Lower lobe of right lung (tissue), 2 donors: ENCODE measurements around the gene NHERF1. TPM values are rescaled to one million over a fixed set of nuclear protein-coding genes. Genes with fewer than 3 reads are reported as not detected.

Experiments used
- ATAC-seq, 2 donors: fragments of 200-7000 bp; cut with Tn5 transposase; one replicate each; pipeline ENCODE4 v1.9.1; 2020 to 2022; ENCODE audit warnings: mild to moderate bottlenecking in 2 of 2, moderate library complexity in 2 of 2
- DNase-seq: peaks from one replicate; pipeline ENCODE4 v3.0.0-alpha.2; 2020
- H3K27ac ChIP-seq: fragments of 200-600 bp; one replicate; pipeline ENCODE4 v1.8.0; 2022
- H3K27me3 ChIP-seq: fragments of 200-600 bp; one replicate; pipeline ENCODE4 v1.8.0; 2022; ENCODE audit warnings: low read depth
- H3K36me3 ChIP-seq: fragments of 200-600 bp; one replicate; pipeline ENCODE4 v1.8.0; 2022; ENCODE audit warnings: mild to moderate bottlenecking
- H3K4me1 ChIP-seq: fragments of 200-600 bp; one replicate; pipeline ENCODE4 v1.8.0; 2022
- H3K4me3 ChIP-seq: fragments of 200-600 bp; one replicate; pipeline ENCODE4 v1.8.0; 2022; ENCODE audit warnings: mild to moderate bottlenecking
- H3K9me3 ChIP-seq: fragments of 200-600 bp; one replicate; pipeline ENCODE4 v1.8.0; 2022
- intact Hi-C: fragments of 100-400 bp; cut with DNase I; formaldehyde crosslinking; loops from one replicate; pipeline ENCODE4 v1.11.0; 2022
- total RNA-seq: library from RNA; stranded (reverse); fragmentation: NEBNext Ultra II Directional; extraction: Animal tissue kit (Norgen Biotek cat#: 25700); gene quantifications from one replicate; pipeline ENCODE4 v1.2.1, GENCODE V29; 2021
- TF ChIP-seq, protein P1 (sequence below): fragments of 200-600 bp; IDR thresholded peaks from one replicate; pipeline ENCODE4 v1.8.0; 2022; ENCODE audit warnings: antibody characterized with exemption, mild to moderate bottlenecking
- donor health status: DM: no; HTN: yes; CAD: no; lungs with severe emphysema.

NHERF1 gene
- total RNA-seq, 1 donor from 2014 or later = 35.7 TPM

DNA sequence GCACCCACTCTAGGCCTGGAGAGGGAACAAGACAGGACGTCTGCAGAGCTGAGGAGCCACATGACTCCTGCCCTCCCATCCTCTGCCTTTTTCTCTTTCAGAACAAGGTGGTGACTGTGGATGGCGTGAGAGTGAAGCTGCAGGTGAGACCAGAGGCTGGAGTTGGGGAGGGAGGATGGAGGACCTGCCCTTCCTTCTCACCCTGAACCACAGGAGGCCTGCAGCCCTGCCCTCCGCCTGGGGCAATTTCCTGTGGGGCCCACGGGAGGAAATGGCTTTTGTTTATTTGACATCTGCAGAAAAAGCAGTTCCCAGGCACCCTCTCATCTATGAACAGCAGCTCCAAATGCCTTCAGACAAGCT, 6.3 kb upstream of the NHERF1 start:
- peaks cover 74% of the 10 kb centered on the region for H3K4me1 ChIP-seq
- H3K27ac ChIP-seq = peak overlapping the region; percentile 46
- H3K9me3 ChIP-seq = no peaks in the 10 kb centered on the region
- DNase-seq (no peak), ATAC-seq (no peak)
- H3K36me3 ChIP-seq = no peaks in the 10 kb centered on the region
- TF ChIP-seq, protein P1, sequence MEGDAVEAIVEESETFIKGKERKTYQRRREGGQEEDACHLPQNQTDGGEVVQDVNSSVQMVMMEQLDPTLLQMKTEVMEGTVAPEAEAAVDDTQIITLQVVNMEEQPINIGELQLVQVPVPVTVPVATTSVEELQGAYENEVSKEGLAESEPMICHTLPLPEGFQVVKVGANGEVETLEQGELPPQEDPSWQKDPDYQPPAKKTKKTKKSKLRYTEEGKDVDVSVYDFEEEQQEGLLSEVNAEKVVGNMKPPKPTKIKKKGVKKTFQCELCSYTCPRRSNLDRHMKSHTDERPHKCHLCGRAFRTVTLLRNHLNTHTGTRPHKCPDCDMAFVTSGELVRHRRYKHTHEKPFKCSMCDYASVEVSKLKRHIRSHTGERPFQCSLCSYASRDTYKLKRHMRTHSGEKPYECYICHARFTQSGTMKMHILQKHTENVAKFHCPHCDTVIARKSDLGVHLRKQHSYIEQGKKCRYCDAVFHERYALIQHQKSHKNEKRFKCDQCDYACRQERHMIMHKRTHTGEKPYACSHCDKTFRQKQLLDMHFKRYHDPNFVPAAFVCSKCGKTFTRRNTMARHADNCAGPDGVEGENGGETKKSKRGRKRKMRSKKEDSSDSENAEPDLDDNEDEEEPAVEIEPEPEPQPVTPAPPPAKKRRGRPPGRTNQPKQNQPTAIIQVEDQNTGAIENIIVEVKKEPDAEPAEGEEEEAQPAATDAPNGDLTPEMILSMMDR = no peak
- peaks cover 31% of the 10 kb centered on the region for H3K27me3 ChIP-seq
- intact Hi-C loops = no loop called here
- H3K4me3 ChIP-seq = no peak overlapping the region

DNA sequence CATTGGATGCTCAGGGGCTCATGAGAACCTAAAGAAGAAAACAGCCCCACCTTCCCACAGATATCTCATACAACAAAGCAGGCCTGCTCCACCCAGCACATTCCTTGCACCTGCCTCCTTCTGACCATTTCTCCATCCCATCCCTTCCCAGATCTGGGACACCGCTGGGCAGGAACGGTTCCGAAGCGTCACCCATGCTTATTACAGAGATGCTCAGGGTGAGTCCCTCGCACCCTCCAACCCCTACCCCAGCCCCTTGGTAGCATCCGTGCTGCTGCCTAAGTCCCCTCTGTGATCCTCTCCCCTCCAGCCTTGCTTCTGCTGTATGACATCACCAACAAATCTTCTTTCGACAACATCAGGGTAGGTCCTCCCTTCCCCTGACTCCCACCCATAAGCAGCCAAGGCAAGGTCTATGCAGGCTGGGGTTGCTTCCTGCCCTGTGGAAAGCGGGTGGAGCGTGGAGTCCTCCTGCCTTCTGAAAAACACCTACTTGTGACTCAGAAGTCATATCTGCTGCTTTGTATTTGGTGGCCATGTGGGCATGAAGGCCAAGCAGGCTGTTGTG, 5.4 kb upstream of the NHERF1 start:
- peaks cover 21% of the 10 kb centered on the region for H3K27me3 ChIP-seq
- no peak overlapping the region for H3K4me3 ChIP-seq
- ATAC-seq = no peak
- peaks cover 74% of the 10 kb centered on the region for H3K4me1 ChIP-seq
- H3K9me3 ChIP-seq = no peaks in the 10 kb centered on the region
- no peak overlapping the region for H3K27ac ChIP-seq
- no peak for DNase-seq
- no peaks in the 10 kb centered on the region for H3K36me3 ChIP-seq
- TF ChIP-seq, protein P1 = no peak
- intact Hi-C loops = no loop called here

DNA sequence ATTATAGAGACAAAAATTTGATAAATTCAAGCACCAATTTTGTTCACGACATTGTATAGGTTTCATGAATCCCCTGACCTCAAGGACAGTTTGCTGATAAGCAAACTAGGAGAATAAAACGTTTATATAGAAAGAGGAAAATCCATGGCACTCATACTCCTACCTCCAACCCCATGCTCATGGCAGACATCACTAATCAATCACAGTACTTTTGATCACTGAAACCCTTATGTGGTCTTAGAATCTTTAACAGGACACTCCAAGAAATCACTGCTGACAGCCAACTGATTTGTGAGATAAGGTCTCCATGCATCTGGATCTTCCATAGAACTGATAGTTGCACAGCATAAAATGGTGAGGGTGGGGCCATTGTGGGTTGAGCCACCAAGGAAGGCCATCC, 4.7 kb upstream of the NHERF1 start:
- Histone ChIP-seq H3K9me3 (no peaks in the 10 kb centered on the region), H3K36me3 (no peaks in the 10 kb centered on the region), H3K4me3 (no peak overlapping the region), H3K27me3 (peaks cover 14% of the 10 kb centered on the region), H3K4me1 (peaks cover 67% of the 10 kb centered on the region), H3K27ac (no peak overlapping the region)
- TF ChIP-seq, protein P1 = no peak
- intact Hi-C loops = no loop called here
- DNase-seq (no peak), ATAC-seq (no peak)

DNA sequence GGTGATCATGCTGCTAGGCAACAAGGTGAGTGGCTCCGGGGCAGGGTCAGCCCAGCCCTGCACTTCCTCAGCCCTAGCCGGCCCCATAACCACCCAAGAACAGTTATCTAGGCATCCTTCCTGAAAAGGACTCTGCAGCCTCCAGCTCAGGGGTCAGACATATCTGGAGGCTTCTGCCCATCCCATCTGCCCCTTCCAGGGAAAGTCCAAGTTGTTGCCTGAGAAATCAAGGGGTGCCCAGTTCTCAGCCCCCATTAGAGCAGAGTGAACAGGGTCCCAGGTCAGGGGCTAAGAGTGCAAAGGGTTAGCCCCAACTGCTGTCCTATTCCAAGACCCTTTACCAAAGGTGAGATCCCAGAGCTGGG, 4.1 kb upstream of the NHERF1 start:
- Histone ChIP-seq H3K9me3 (no peaks in the 10 kb centered on the region), H3K27me3 (peaks cover 14% of the 10 kb centered on the region), H3K4me1 (peaks cover 63% of the 10 kb centered on the region), H3K27ac (peak overlapping the region; percentile 76), H3K4me3 (no peak overlapping the region), H3K36me3 (no peaks in the 10 kb centered on the region)
- TF ChIP-seq, protein P1 = no peak
- DNase-seq = no peak
- intact Hi-C loops = no loop called here
- no peak for ATAC-seq

DNA sequence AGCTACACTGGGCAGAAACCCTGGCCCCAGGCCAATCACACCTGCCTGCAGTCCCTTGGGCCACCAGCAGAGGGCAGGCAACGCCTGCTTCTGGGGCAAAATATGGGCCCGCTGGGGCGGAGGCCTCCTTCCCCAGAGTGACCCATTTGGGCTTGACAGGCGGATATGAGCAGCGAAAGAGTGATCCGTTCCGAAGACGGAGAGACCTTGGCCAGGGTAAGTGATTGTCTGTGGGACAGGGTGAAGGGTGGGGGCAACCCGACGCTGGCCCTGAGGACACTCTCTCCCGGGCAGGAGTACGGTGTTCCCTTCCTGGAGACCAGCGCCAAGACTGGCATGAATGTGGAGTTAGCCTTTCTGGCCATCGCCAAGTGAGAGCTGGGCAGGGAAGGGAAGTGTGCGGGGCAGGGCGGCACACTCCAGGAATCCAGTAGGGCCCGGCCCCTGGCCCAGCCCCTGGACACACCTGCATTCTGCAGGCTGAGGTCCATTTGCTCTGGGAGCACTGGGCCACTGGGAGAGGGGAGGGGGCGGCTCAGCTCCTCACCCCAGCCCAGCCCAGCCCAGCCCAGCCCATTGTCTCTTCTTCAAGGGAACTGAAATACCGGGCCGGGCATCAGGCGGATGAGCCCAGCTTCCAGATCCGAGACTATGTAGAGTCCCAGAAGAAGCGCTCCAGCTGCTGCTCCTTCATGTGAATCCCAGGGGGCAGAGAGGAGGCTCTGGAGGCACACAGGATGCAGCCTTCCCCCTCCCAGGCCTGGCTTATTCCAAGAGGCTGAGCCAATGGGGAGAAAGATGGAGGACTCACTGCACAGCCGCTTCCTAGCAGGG, 3.5 kb upstream of the NHERF1 start:
- H3K27ac ChIP-seq = peak overlapping the region; percentile 76
- DNase-seq (peak; percentile 92), ATAC-seq (peak; percentile 46 to 73)
- peaks cover 67% of the 10 kb centered on the region for H3K4me1 ChIP-seq
- H3K27me3 ChIP-seq = peaks cover 12% of the 10 kb centered on the region
- H3K4me3 ChIP-seq = peak overlapping the region; percentile 42
- no peaks in the 10 kb centered on the region for H3K36me3 ChIP-seq
- TF ChIP-seq, protein P1 = peak; percentile 100
- intact Hi-C loops = no loop called here
- H3K9me3 ChIP-seq = no peaks in the 10 kb centered on the region
